Measurements from ENCODE around the gene PHF13.

DNA sequence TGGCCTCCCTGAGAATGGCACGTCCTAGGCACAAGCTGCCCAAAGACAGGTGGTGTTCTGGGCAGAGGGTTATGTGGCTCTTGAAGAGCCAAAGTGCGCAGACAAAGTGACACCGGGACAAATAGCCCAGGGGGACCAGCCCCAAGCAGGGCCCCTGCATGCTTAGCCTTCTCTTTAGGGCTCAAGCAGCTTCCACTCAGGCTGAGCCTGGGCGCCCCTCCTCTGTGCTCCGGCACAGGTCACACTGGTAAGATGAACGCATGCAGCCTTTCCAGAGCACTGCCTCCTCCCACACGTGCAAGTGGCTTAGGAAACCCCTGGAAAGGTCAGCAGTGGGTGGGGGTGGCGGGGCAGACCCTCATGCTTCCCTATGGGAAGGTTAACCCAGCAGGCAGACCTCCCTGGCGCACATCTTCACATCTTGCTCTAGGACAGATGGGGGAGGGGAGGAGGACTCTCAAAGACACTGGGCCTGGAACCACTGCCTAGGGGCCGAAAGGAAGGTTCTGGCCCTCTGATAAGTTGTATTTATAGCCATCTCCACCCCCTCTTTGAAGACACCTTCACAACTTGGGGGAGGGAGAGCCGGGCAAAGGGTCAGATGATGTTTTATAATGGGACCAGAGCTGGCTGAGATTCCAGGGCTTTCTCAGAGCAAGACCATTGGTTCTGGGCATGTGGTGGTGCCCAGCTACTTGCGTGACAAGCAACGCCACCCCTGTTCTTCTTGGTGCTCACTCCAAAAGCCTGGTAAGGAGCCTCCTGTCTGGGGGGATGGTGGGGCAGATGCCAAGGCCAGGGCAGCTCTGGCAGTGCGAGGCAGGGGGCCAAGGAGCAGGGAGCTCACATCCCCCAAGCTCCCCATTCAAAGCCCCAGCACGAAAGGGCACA is 16.4 kb upstream of the PHF13 start:
- no peak for TF ChIP-seq CTCF (IDR thresholded peaks at IDR 0.05)
- TF ChIP-seq POLR2A (IDR thresholded peaks at IDR 0.05), result no peak
